HG02642 (cell line): ENCODE measurements around the gene OGFOD3.
"Not testable (repeated sequence)": the region's sequence is repeated elsewhere in the genome, so short reads cannot be mapped to it uniquely, and the experiment has no call there.

Experiments
- ATAC-seq: cut with Tn5 transposase; IDR thresholded peaks from one replicate; pipeline ENCODE4 v1.9.1; 2021; ENCODE audit warnings: mild to moderate bottlenecking; ENCODE audit not compliant: unreplicated experiment, poor library complexity

The OGFOD3 gene

GRCh38 chr17:82436601-82437324 is 18.4 kb upstream of the OGFOD3 start:
- ATAC-seq, result no peak

DNA sequence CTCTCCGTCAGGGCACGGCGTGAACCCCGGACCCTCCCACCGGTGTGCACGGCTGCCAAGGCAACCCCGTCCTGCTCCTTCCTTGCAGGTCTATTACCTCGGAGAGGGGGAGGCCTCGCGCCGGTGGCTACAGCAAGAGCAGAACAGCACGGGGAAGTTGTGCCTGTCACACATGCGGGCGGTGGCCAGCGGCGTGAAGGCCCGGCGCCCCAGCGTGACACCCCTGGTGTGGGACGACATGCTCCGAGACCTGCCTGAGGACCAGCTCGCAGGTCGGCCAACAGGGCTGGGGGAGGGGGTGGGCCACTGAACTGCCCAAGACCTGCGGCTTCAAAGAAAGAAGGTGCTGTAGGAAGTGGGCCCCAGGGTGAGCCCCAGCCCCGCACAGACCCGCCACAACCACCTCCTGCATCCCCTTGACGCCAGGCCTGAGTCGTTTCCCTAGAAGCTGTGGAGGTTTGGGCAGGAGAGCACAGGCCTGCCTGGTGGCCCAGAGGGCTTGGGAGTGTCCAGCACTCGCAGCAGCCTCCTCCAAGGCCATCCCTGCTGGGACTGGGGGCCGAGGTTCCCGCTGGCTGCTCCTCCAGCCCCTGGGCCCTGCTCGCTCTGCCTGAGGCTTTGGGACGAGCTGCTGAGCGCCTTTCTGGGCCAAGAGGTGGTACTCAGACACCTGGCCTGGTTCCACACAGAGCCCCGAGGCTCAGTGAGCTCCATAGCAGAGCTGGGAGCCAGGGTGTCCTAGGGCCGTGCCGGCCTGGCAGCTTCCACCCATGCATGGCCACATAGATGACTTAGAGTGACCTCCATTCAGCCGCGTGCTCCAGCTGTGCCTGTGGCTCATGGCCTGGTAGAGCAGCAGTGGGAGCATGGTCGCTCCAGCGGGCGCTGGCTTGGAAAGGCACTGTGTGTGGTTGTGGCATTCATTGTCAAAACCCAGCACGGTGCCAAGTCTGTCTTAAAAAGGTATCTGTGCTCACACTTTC is 17.5 kb upstream of the OGFOD3 start:
- ATAC-seq, result no peak

- no peak for ATAC-seq
These were observed 16.7 kb upstream of the OGFOD3 start for GRCh38 chr17:82435103-82435502.

- ATAC-seq, result no peak
These were observed 15.8 kb upstream of the OGFOD3 start for GRCh38 chr17:82434216-82434565.

GRCh38 chr17:82433560-82434215 is 15.3 kb upstream of the OGFOD3 start:
- ATAC-seq, result no peak

DNA sequence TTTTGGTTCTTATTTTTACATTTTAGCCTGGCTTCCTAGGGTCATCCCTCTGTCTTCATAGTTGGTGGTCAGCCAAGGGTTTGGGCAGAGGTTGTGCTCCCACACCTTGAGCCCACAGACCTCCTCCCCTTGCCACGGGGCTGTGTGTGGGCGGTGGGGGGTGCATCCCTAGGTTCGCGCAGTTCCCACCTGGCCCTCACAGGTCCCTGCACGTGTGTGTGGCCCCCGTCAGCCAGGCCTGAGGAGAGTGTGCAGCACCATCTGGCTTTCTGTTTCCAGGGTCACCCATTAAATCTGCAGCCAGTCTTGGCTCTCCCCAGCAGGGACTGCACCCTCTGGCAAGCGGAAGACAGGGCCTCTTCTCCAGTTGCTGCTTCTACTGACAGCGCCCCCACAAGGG is 13.6 kb upstream of the OGFOD3 start:
- ATAC-seq, result no peak

- no peak for ATAC-seq
These were observed 11.4 kb upstream of the OGFOD3 start for GRCh38 chr17:82429824-82430223.

DNA sequence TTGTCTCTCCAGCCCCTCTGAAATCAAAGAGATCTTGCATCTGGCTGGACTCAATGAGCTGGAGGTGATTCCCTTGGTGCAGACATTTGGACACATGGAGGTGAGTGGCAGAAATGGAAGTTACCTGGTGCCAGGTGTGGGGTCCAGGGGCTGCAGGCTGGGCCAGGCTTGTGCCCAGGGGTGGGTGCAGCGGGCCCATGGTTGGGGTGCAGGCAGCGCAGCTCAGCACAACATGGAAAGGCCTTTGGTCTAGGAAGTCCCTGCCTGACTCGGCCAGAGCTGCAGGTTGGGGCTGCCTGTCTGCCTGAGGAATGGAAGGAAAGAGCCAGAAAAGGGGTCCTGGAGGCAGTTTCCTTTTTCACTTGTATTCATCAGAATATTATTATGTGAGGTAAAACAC is 10.2 kb upstream of the OGFOD3 start:
- no peak for ATAC-seq

GRCh38 chr17:82424863-82425159 is 6.4 kb upstream of the OGFOD3 start:
- no peak for ATAC-seq

DNA sequence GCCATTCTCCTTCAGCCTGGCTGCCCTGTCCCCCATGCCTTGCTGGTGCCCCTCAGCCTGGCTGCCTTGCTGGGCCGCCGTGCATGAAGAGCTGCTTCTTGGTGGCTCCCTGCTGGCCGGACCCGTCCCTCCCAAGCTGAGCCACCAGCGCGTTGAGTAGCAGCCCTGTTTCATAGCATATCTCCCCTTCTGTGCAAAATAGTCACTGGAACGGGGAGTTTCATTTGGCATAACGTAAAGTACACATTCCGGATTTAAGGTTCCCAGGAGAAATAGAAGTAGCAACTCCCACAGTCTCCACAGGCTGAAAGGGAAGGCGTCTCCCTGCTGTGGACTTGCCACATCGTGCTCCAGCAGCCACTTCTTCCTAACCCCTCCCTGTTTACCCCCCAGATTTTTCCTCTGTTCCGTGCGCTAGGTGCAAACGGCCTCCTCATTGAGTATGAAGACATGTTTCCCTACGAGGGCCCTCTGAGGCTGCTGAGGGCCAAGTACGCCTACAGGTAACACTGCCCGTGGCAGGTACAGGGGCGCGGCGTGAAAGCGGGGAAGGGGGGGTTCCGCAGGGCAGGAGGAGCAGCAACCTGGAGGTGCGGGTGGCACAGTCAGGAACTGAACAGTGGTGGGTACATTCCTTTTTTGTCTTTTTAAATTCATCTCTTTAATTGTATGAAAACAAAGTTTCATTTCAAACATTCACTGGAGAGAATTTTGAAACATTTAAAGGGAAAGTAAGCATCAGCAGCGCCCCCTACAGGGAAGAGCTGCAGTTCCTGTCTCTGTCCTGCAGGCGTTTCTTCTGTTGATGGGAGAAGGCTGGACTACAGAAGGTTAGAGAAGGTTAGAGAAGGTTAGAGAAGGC is 5.8 kb upstream of the OGFOD3 start:
- no peak for ATAC-seq

DNA sequence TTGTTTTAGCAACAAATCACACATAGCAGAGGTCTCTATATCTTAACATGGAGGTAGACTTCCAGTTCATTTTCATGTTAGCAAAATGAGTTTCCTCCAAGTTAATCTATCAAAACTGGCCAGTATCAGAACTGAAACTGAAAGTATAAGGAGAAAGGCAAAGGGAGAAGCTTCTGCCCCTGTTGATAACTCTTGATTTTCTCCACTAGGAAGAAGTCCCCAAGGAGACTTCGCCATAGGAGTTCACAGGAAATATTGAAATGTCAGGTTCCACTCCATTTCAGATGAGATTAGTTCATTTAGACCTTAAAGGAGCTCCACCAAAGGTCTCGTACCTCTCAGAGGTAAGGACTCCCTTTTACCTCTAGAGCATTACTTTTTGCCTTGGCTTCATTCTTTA is 1.2 kb upstream of the OGFOD3 start:
- ATAC-seq, result no peak

DNA sequence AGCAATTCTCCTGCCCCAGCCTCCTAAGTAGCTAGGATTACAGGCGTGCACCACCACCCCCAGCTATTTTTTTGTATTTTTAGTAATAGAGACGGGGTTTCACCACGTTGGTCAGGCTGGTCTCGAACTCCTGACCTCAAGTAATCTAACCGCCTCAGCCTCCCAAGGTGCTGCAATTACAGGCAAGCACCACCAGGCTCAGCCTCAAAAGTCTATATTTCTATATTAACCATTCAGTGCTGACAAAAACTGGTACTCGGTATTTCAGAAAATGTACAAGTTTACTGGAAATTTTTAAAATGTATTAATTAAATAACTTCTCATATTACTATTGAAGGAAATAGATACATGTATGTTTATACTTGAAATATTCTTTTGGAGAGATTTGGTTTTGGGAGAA is 1.6 kb downstream of the OGFOD3 start:
- no peak for ATAC-seq

DNA sequence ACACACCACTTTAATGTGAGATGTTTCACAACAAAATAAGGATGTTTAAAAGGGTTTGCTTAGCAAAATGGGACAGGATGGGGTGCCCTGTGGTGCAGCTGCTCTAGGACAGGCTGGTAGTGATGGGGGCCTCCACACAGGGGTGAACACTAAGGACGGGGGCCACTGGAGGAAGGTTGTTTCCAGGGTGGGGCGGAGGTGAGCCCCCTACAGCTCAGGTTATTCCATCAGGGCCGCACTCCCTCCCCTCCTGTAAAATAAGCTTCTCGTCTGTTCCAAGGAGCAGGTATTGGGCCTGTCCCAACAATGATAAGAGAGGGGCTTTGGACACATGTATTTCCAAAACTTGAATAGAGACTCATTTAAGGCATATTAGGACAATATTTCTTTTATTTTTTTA is 2.1 kb downstream of the OGFOD3 start:
- ATAC-seq, result no peak

DNA sequence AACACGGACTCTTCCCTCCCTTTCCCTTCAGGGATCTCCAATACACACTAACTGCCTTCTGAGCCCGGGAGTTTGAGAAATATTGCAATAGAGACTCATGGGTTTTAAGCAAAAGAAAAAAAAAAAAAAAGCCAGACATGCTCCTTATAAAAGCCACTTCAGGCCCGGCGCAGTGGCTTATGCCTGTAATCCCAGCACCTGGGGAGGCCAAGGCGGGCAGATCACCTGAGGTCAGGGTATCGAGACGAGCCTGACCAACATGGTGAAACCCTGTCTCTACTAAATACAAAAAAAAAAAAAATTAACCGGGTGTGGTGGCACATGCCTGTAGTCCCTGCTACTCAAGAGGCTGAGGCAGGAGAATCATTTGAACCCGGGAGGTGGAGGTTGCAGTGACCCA is 2.6 kb downstream of the OGFOD3 start:
- no peak for ATAC-seq

DNA sequence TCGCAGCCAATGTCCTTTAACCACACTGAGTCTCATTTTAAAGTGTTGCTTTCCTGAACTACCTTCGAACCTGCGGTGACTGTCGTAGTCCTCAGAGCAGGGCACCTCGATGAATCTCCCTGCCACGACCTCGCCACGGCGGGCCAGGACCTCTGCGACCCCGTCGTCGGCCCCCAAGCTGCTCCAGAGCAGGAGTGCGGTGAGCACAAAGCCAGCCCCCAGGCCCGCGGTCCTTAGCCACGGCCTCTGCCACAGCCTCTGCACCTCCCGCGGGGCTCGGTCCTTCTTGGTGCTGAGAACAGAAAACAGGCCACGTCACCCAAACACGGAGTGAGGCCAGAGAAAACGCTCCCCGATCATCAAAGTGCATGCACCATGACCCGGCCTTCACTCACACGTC is 3.0 kb downstream of the OGFOD3 start:
- ATAC-seq, result no peak

DNA sequence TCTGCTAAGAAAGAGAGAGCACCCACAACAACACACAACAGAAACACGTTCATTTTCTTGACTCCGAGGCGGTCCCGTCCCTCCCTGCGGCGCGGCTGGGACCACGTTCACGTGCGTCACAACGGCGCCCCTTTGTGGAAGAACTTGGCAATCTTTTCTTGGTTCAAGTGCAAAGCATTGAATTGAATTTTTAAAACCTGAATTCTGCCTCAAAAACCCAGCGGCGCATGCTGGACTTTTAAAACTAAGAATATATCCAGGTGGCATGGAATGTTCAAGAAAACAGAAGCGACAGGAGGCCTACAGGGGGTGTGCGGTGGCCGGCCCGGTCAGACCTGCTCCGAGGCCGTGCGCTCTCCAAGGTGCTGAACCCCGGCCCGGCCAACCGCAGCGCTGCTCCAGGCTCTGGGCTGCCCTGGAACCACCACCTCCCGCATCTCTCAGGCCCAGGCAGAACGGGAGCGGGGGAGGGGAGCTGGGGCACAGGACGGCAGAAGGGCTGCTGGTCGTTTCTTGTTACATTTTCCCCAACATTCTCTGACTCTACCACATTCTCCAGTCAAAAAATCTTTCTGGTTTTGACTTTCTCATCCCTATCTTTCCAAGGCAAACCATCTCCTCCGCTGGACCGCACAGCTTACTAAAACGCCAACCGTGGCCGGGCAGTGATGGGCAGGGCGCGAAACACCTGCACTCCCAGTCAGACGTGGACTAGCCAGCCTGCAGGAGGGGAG is 3.7 kb downstream of the OGFOD3 start:
- no peak for ATAC-seq

DNA sequence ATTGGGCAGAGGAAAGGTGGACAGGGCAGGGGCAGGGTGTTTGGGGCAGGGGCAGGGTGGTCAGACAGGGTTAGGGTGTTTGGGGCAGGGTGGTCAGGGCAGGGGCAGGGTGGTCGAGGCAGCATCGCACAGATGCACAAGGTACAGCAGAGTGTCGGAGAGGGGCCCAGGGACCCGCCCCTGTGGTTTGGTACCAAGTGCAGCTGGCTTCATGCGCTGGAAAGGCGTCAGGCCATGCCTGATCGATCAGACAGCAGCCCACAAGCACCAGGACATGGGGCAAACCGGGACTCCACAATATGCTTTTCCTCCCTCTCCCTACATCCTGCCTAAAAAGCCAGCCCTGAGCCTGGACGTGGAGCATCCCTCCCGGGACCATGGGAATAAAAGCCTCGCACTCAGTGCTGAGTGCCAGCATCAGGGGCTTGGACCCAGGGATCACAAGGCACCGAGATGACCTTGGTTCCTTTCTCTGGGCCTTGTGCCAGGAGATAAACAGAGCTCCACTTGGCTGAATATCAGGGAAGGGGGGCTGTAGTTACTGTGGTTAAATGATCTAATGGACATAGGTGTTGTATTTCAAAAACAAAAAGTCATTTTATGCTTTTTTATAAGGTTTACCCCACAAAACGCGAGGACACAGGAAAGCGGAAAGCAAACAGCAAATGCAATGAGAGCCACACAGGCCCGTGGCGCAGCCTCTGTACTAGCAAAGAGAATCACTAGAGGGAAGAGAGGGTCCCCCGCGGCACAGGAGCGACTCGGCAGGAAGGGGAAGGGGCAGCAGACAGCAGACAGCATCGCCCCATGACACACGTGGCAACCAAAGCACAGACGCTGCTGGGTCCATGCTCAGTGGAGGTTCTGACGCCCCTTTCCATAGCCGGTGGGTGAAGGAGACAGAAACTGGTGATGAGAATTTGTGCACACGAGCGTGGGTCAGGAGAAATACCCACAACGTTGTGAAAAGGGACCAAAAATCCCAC is 5.6 kb downstream of the OGFOD3 start:
- ATAC-seq, result no peak

- not testable (repeated sequence) for ATAC-seq
These were observed 6.3 kb downstream of the OGFOD3 start for GRCh38 chr17:82412081-82412480.
